OCI-LY7 (cell line): ENCODE results near the gene STIP1.

Experiments
- CTCF ChIP-seq: fragments of 200-600 bp; sonication (generic); conservative IDR thresholded peaks from 2 replicates; pipeline ENCODE4 v1.5.1; 2014; ENCODE audit warnings: mild to moderate bottlenecking, antibody characterized with exemption, low read length, moderate library complexity, mixed read lengths
- EZH2phosphoT487 ChIP-seq: fragments of 200-600 bp; sonication (generic); IDR thresholded peaks from 2 replicates; pipeline ENCODE4 v1.6.1; 2018; ENCODE audit warnings: low read depth, borderline replicate concordance, mild to moderate bottlenecking, mixed run types, antibody characterized with exemption, low read length, moderate library complexity, mixed read lengths

DNA sequence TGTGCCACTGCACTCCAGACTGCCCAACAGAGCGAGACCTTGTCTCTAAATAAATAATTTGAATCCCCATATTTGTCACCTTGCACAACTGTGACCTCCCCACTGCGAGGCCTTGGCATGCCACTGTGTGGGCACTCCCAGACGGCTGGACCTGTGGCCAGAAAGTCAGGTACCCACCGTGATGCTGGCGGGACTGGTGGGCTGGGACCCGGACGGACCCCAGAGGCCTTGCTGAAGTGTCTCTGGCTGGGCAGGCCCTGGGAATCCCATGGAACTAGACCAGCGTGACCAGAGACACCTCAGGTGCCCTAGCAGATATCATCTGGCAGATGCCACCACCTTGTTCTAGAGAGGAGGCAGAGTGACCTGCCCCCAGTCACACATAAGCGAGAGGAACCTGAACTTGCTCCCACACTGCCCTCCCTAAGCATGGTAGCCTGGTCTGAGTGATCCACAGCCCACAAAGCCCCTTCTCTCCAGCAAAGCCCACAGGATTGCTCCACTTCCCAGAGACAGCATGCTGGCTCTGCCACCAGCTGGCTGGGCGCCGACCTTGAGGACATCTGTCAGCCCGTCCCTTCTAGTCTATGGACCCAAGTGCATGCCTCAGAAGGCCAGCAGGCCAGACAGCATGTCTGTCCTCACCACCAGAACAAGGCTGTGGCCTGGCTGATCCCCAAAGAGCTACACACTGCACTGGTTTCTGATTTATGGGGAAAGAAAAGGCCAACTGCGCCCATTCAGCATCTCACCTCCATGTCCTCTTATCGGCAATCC lies 29.5 kb upstream of the STIP1 start:
- no peak for TF ChIP-seq CTCF
- no peak for TF ChIP-seq EZH2phosphoT487
